HG02884 (cell line): ENCODE data around the gene COL4A5.

Experiments
- ATAC-seq: cut with Tn5 transposase; IDR thresholded peaks from one replicate; pipeline ENCODE4 v1.9.1; 2021; ENCODE audit warnings: mild to moderate bottlenecking, moderate library complexity; ENCODE audit not compliant: unreplicated experiment

The COL4A5 gene

GRCh38 chrX:108737754-108738153 is 298.1 kb downstream of the COL4A5 start:
- ATAC-seq, result no peak

DNA sequence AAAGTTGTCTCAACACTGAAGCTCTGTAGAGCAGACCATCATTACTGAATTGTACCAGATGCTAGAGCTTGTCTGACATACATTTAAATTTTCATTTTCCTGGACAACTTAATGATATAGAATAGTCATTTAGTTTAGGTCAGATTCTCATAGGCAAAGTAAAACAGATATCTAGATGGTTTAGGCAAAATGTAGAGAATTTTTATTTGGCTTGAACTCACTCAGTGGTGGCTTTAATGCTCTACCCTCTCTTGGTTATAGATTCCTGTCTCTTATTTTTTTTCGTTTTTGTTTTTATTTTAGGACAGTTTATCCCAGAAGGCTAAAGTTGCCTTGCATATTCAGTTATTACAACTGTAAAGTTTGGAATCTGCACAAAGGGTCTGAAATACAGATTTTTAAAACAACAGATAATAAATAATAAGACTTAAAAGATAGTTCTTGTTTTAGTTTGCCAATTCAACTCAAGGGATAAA is 300.7 kb downstream of the COL4A5 start:
- ATAC-seq, result no peak
